Mucosa of gallbladder (tissue), 1 donor: ENCODE measurements around the gene ABHD15. TPM values are rescaled to one million over a fixed set of nuclear protein-coding genes. Genes with fewer than 3 reads are reported as not detected.

ENCODE experiments used
- DNase-seq: peaks from one replicate; pipeline ENCODE4 v3.0.0-alpha.2; 2020; ENCODE audit warnings: low spot score
- total RNA-seq: library from RNA; stranded (reverse); gene quantifications from one replicate; pipeline ENCODE4 v1.2.1, GENCODE V29; 2021
- donor health status: DM: no; HTN: no; CAD: no.

The ABHD15 gene
- total RNA-seq, 1 donor from 2014 or later, result 23.7 TPM

DNA sequence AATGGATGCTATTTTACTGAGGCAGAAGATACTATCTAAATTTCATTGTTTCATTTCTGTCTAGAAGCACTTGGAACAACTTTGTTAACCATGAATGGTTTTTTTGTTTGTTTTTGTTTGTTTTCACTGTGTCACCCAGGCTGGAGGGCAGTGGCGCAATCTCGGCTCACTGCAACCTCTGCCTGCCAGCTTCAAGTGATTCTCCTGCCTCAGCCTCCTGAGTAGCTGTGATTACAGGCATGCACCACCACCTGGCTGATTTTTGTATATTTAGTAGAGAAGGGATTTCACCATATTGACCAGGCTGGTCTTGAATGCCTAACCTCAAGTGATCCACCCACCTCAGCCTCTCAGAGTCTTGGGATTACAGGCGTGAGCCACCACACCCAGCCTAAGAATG, 40.5 kb downstream of the ABHD15 start:
- DNase-seq, result no peak

DNA sequence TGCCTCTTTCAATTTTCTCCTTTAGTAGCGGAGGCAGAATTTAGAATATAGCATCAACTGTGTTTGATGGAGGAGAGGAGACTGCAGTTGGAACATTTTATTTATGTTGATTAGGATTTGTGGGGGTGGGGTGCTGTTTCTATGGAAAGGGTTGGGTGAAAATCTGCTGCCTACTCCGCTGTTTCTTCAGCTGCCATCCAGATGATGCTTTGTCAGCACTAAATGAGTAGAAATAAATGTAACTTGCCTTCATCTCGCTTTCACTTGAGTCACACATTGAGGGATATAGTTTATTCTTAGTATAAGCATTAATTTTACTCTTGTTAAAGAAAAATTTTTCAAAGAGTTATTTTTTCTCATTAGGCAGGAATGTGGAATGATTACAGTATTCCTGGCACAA, 42.1 kb downstream of the ABHD15 start:
- DNase-seq, result no peak

DNA sequence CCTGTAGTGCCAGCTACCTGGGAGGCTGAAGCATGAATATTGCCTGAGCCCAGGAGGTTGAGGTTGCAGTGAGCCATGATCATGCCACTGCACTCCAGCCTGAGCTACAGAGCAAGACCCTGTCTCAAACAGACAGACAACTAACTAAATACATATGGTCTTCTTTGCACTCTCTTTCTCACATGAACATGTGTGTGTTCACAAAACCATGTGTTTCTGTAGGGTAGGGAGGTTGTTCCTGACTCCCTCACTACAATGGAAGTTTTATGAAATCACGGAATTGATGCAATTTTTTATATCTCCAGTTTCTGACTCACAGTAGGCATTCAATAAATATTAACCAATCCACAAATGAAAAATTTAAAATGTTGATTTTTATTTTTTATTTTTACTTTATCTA, 48.5 kb downstream of the ABHD15 start:
- DNase-seq, result no peak

DNA sequence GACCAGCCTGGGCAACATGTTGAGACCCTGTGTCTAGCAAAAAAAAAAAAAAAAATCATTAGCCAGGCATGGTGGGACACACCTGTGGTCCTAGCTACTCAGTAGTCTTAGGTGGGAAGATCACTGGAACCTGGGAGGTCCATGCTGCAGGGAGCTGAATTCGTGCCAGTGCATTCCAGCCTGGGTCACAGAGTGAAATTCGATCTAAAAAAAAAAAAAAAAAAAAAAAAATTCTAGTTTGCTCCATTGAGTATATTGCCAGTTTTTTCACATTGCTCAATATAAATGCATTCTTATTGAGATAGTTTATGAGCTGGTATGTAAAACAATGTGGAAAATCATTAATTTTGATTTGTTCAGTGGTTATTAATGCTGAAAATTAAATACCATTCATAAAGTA, 52.0 kb downstream of the ABHD15 start:
- no peak for DNase-seq

DNA sequence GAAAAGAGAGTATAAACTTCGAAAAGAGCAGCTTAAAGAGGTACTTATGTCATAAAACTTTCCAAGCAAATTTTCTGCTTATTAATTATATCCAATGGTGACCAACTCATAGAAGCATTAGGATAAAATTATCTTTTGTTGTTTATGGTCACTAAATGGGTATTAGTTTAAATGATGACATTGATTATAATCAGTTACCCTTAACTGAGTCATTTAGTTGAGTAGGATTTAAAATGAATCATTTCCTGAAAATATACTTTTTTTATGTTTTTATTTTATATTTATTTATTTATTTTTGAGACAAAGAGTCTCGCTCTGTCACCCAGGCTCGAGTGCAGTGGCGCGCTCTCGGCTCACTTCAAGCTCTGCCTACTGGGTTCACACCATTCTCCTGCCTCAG, 55.9 kb downstream of the ABHD15 start:
- DNase-seq, result no peak

Other genes with a start within 250 kb of the ABHD15 start
- 62.5 TPM for gene TAOK1, start 176.7 kb downstream of the ABHD15 start, total RNA-seq
- gene TP53I13, start 1.7 kb upstream of the ABHD15 start, total RNA-seq, result 109 TPM
- 56.1 TPM for gene GIT1, start 22.6 kb upstream of the ABHD15 start, total RNA-seq
- gene ANKRD13B, start 26.1 kb upstream of the ABHD15 start, total RNA-seq, result 13.4 TPM
- gene CORO6, start 55.9 kb upstream of the ABHD15 start, total RNA-seq, result 12.9 TPM